Uterus (tissue), 2 donors: ENCODE results near the gene SPIRE1.

Experiments used
- POLR2A ChIP-seq, 2 donors: fragments of 450-650 bp; IDR thresholded peaks; one replicate each; pipeline ENCODE4 v1.6.1; 2016; ENCODE audit warnings: antibody characterized with exemption in 2 of 2, mild to moderate bottlenecking in 1 of 2, moderate library complexity in 1 of 2
- TF ChIP-seq, protein P1 (sequence below), 4 experiments: fragments of 200-600 bp in 2 of 4; fragments of 450-650 bp in 2 of 4; sonication (generic) in 2 of 4; IDR thresholded peaks; one replicate each; pipeline ENCODE4 v1.5.1; 2016 to 2019; ENCODE audit warnings: antibody characterized with exemption in 4 of 4, mild to moderate bottlenecking in 2 of 4, moderate library complexity in 1 of 4

DNA sequence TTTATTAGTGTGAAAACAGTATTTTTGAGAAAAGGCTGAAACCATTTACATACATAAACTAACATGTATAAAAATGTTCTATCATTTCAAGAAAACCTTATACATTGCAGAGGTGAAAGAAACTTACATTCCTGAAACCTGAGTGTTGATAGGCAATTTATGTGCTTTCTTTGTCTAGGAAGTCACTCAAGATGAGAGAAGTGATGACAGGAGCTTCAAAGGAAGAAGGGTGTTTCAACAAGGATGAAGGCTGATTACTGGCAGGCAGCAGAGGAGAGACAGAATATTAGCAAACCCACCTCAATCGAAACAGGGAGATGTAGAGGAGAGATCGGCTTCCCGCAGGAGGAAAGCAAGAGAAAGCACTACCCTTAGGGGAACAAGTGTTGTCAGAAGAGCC lies 125.2 kb downstream of the SPIRE1 start:
- no peak for TF ChIP-seq POLR2A (IDR thresholded peaks at IDR 0.05)
- TF ChIP-seq, protein P1, sequence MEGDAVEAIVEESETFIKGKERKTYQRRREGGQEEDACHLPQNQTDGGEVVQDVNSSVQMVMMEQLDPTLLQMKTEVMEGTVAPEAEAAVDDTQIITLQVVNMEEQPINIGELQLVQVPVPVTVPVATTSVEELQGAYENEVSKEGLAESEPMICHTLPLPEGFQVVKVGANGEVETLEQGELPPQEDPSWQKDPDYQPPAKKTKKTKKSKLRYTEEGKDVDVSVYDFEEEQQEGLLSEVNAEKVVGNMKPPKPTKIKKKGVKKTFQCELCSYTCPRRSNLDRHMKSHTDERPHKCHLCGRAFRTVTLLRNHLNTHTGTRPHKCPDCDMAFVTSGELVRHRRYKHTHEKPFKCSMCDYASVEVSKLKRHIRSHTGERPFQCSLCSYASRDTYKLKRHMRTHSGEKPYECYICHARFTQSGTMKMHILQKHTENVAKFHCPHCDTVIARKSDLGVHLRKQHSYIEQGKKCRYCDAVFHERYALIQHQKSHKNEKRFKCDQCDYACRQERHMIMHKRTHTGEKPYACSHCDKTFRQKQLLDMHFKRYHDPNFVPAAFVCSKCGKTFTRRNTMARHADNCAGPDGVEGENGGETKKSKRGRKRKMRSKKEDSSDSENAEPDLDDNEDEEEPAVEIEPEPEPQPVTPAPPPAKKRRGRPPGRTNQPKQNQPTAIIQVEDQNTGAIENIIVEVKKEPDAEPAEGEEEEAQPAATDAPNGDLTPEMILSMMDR (IDR thresholded peaks at IDR 0.05), result no peak
